Activated naive CD4-positive, alpha-beta T cell (primary cell): ENCODE measurements around the gene EMILIN3.

Source experiments
- DNase-seq, 4 experiments: peaks; one replicate each; lab custom pipeline; 2025; lab: John Stamatoyannopoulos, UW

Gene EMILIN3

GRCh38 chr20:41366546-41367392 lies at the start of gene EMILIN3:
Gene EMILIN3 (minus strand): TSS chr20:41366818. CDS start chr20:41366634, 184 bp downstream.
- DNase-seq = no peak

DNA sequence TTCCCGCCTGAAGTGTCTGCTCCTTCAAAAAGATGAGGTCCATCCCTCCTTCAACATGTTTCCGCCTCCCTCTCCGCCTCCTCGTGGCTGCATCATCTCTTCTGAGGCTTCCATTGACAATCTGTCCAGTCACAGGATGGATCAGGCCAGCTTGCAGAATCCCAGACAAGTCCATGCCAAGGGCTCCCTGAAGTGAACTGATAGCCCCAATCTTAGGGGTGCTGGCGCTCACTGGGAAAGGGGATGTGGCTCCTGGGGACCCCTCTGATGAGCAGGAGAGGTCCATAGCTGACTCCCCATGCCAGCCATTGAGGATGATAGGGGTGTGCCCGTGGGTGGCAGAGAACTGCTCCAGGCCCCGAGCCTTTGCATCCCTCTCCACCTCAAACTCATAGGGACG lies 48.6 kb upstream of the EMILIN3 start:
- no peak for DNase-seq

DNA sequence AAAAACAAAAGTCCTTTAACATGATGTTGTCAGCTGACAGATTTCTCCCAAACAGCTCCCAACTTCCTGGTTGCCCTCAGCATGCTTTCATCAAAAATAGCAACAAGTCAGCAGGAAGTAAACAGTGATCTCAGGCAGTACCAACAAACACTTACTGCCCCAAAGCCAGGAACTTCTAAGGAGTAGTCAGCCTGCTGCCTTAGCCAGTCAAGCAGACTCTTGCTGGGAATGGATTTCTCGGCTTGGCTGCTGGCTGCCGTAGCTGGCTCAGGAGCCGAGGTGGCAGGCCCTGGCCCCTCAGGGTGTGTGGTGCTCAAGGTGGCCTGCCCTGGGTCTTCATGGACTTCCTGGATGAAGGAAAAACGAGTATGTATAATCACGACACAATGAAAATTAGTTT lies 46.6 kb upstream of the EMILIN3 start:
- DNase-seq = no peak

GRCh38 chr20:41412324-41413120 lies 45.9 kb upstream of the EMILIN3 start:
- no peak for DNase-seq

GRCh38 chr20:41411391-41411847 lies 44.8 kb upstream of the EMILIN3 start:
- DNase-seq = no peak

GRCh38 chr20:41408986-41409385 lies 42.4 kb upstream of the EMILIN3 start:
- DNase-seq = no peak

DNA sequence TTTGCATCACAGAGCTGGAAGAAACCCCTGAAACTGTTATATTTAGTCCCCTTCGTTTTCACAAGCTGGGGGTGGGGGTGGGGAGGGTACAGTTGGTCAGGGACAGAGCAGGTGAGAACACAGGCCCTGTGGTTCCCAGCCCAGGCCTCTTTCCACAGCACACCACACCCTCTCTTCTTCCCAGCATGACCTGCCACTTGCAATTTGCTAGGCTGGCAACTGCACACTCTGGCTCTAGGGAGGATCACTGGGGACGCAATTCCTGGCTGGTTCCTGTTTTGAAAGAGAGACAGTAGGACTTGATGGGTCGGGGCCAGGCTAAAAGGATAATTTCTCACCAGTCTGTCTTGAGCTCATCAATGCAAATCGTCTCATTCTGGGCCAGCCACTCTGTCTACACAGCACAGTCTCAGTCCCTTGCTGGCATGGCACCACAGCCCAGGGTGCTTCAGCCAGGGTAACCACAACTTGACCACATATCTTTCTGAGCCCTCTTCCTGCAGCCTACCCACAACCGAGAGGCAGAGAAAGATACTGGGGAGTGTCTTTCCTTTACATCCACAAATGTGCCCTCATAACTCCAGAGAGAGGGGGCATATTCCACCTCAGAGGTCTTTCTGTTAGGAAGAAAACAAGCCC lies 41.7 kb upstream of the EMILIN3 start:
- DNase-seq = no peak

- no peak for DNase-seq
Observed at GRCh38 chr20:41407607-41408006, 41.0 kb upstream of the EMILIN3 start.

DNA sequence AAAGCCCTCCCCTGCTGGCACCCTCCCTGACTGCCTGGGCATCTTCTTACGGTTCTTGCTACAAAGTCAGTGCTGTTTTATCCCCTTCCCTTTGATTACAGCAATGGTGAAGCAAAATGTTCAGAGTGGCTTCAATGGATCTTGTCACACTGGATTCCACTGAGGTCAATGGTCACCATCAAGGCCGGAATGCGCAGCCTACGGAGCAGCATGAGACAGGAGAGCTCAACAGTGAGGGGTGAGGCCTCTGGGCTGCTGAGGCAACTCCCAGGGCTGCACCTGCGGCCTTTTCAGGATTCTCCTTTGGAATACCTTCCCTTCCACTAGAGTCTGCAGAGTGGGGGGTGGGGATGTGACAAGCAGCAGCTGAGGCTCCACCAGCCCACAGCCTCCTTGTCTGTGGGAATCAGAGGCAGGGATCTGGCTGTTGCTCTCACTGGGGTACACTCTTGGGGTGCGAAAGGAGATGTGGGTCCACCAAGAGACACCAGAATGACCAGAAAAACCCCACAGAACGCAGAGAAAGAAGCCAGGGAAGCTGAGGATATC lies 40.4 kb upstream of the EMILIN3 start:
- no peak for DNase-seq

GRCh38 chr20:41406353-41406752 lies 39.7 kb upstream of the EMILIN3 start:
- DNase-seq = no peak

GRCh38 chr20:41405436-41405835 lies 38.8 kb upstream of the EMILIN3 start:
- no peak for DNase-seq

DNA sequence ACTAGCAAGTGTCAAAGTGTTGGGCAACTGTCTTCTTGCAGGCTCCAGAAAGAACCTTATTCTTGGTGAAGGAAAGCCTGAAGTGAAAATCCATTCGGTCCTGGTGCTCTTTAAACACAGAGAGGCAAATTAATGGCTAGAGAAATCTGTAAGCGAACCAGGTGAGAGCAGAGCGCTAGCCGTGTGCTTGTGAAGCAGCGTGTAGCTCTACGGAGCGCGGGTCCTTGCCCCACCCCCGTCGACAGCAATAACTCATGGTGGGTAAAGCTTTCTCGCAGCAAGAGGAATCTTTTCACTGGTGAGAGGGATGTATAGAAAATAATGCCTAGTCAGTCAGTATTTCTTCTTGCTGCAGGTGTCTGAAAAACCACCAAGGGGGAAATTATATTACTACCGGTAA lies 37.0 kb upstream of the EMILIN3 start:
- DNase-seq = no peak

- DNase-seq = no peak
Observed at GRCh38 chr20:41398408-41398807, 31.8 kb upstream of the EMILIN3 start.

DNA sequence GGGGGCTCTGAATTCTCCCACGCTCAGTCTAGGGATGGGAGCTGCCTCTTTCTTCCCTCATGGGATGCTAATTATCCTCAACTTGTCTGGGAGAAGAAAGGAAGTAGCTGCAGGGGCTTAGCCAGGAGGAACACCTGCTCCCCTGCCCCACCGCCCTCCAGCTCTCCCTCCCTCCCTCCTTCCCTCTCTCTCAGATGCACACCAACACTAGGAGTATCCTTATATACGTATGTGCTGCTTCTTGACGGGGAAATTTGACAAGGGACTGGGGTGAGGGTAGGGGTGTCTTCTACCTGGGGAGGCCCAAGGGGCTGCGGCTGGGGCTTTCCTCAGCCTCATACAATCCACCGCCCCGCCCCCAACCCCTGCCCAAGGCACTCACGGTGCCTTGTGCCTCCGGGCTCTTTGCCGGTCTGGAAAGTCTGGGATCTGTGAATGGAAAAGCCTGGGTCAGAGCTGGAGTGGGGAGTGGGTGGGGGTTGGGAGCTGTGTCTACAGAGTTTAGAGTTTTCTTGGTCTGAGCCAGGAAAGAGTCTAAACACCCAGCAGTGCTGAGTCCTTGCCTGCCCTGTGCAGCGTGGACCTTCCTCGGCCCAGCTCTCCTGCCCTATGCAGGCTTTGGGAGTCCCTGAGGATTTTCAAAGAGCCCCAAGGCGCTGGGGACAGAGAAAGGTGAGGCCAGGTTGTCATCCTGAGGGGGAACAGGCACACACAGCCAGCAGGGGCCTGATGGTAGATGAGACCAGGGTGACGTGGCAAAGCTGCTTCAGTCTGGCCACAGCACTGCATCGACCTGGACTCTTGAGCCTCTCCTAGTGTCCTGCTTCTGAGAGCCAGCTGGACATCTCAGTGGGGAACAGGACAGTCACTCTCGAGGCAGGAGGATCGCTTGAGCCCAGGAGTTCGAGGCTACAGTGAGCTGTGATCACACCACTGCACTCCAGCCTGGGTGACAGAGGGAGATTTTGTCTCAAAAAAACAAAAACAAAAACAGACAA lies 29.3 kb upstream of the EMILIN3 start:
- no peak for DNase-seq

DNA sequence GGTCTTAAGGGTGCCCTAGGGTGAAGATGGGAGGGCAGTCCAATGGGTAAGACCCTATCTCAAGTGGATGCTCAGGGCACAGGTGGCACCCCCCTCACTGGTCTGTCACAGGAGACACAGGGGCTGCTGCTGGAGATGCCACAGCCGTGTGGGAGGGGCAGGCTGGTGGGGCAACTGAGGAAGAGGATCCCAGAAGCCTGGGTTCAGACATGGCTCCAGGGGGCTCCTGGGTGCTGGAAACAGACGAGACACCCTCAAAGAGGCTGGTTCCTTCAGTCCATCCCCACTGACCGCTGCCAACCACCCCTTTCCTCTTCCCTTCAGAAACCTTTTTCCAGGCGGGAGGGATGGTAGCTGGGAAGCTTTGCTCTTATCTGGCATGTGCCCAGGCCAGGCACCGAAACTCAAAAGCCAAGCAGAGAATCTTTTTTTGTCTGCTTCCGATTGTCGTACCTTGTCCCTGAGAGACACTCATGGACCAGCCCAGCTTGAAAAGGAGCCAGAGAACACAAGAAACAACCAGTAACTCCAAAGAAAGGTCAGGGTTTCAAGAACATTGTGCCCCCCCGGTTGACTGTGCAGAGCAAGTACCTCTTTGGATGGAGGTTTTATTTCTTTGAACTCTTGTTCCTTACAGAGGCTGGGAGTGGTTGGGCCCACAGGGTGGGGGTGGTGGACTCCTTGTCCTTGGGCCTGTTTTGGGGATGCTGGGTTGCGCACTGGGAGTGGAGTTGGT lies 28.5 kb upstream of the EMILIN3 start:
- no peak for DNase-seq

DNA sequence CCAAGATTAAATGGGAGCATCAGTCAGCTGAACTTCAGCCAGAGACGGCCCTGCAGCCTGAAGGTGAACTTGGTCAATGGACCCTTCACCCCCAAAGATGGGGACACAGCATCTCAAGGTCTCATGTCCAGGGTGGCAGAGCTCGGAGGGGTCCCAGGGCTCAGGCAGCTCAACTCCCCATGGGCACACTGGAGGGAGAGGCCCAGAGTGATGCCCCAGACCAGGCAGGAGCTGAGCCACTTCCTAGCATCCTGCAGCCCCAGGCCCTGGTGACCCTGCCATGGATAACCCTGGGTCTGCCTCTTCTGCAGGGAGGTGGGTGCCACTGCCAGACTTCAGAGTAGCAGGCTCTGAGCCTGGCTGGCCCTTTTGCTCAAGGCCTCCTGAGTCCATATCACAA lies 27.5 kb upstream of the EMILIN3 start:
- no peak for DNase-seq

DNA sequence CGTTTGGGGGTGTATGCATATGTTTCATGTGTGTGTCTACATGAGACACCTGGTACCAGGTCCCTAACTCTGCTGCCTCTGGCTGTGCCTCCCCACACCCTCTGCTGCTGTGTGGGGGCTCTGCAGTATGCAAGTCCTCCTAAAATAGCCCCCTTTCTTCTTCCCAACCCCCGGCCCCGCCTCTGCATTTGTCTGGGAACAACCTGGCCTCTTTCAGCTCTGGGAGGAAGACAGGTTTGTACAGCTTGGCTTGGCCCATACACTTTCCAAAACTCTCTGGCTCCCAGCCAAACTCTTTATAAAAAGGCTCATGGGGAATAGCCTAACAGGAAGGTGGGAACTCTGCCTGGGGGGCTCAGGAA lies 27.1 kb upstream of the EMILIN3 start:
- DNase-seq = no peak

- no peak for DNase-seq
Observed at GRCh38 chr20:41392871-41393704, 26.5 kb upstream of the EMILIN3 start.

GRCh38 chr20:41392295-41392694 lies 25.7 kb upstream of the EMILIN3 start:
- no peak for DNase-seq
